PC-9 (cell line): ENCODE measurements around the gene COLQ.

Source experiments
- CTCF ChIP-seq: fragments of 200-600 bp; sonication (generic); conservative IDR thresholded peaks from 2 replicates; pipeline ENCODE4 v1.6.1; 2017; ENCODE audit warnings: mixed run types, antibody characterized with exemption, mild to moderate bottlenecking, moderate library complexity
- EZH2 ChIP-seq: fragments of 200-600 bp; sonication (generic); IDR thresholded peaks from 2 replicates; pipeline ENCODE4 v1.8.0; 2017; ENCODE audit warnings: antibody characterized with exemption, low read depth

- TF ChIP-seq CTCF (no peak), EZH2 (no peak)
These were observed 17.6 kb upstream of the COLQ start for GRCh38 chr3:15539066-15539465.
